Neural progenitor cell (in vitro differentiated cells): Measurements from ENCODE around the gene ZNF536. TPM values are rescaled to one million over a fixed set of nuclear protein-coding genes. Genes with fewer than 3 reads are reported as not detected.

ENCODE experiments used
- DNase-seq: peaks from one replicate; pipeline ENCODE4 v3.0.0-alpha.2; 2016; ENCODE audit warnings: low spot score
- H2AFZ ChIP-seq: fragments of 200-600 bp; sonication (generic); replicated peaks from 2 replicates; pipeline ENCODE4 v1.6.1; 2016; ENCODE audit warnings: antibody characterized with exemption
- H3F3A ChIP-seq: fragments of 200-600 bp; sonication (generic); 2 replicates; pipeline ENCODE4 v1.6.1; 2016; ENCODE audit warnings: antibody characterized with exemption, low read depth
- H3K27ac ChIP-seq: fragments of 200-600 bp; sonication (generic); 2 replicates; pipeline ENCODE4 v1.5.1; 2016; ENCODE audit warnings: mild to moderate bottlenecking
- H3K27me3 ChIP-seq: fragments of 200-600 bp; sonication (generic); 2 replicates; pipeline ENCODE4 v1.6.1; 2016; ENCODE audit warnings: mild to moderate bottlenecking, moderate library complexity
- H3K36me3 ChIP-seq: fragments of 200-600 bp; sonication (generic); 2 replicates; pipeline ENCODE4 v1.5.1; 2016
- H3K4me1 ChIP-seq: fragments of 200-600 bp; sonication (generic); 2 replicates; pipeline ENCODE4 v1.6.1; 2016; ENCODE audit warnings: mixed run types
- H3K4me2 ChIP-seq: fragments of 200-600 bp; sonication (generic); 2 replicates; pipeline ENCODE4 v1.6.1; 2016
- H3K4me3 ChIP-seq: fragments of 200-600 bp; sonication (generic); 2 replicates; pipeline ENCODE4 v1.5.1; 2016
- H3K79me2 ChIP-seq: fragments of 200-600 bp; sonication (generic); 2 replicates; pipeline ENCODE4 v1.6.1; 2016; ENCODE audit warnings: low read depth
- H3K9ac ChIP-seq: fragments of 200-600 bp; sonication (generic); 2 replicates; pipeline ENCODE4 v1.6.1; 2016
- H3K9me3 ChIP-seq: fragments of 200-600 bp; sonication (generic); 2 replicates; pipeline ENCODE4 v1.5.1; 2016; ENCODE audit warnings: low read depth
- H4K20me1 ChIP-seq: fragments of 200-600 bp; sonication (generic); 2 replicates; pipeline ENCODE4 v1.6.1; 2016; ENCODE audit warnings: low read depth
- H3K27ac Mint-ChIP-seq: 3 replicates; pipeline ENCODE4 v1.8.0; 2021; ENCODE audit warnings: mixed read lengths
- H3K27me3 Mint-ChIP-seq: 2 replicates; pipeline ENCODE4 v1.8.0; 2022; ENCODE audit warnings: low read depth, mild to moderate bottlenecking, inconsistent platforms, moderate library complexity, mixed read lengths; ENCODE audit not compliant: insufficient read depth
- H3K36me3 Mint-ChIP-seq: 3 replicates; pipeline ENCODE4 v1.8.0; 2021; ENCODE audit warnings: mixed read lengths
- H3K4me1 Mint-ChIP-seq: 3 replicates; pipeline ENCODE4 v1.8.0; 2021; ENCODE audit warnings: mixed read lengths
- H3K4me3 Mint-ChIP-seq: 3 replicates; pipeline ENCODE4 v1.8.0; 2021; ENCODE audit warnings: mild to moderate bottlenecking, moderate library complexity, mixed read lengths
- H3K9me3 Mint-ChIP-seq: 3 replicates; pipeline ENCODE4 v1.8.0; 2020; ENCODE audit warnings: mixed read lengths
- EZH2 ChIP-seq: fragments of 200-600 bp; sonication (generic); IDR thresholded peaks from 2 replicates; pipeline ENCODE4 v1.6.1; 2017; ENCODE audit warnings: antibody characterized with exemption, mild to moderate bottlenecking, moderate library complexity
- EZH2phosphoT487 ChIP-seq: fragments of 200-600 bp; sonication (generic); IDR thresholded peaks from 2 replicates; pipeline ENCODE4 v1.6.1; 2017; ENCODE audit warnings: antibody characterized with exemption
- total RNA-seq: library from RNA; depleted of rRNA; stranded (reverse); fragments of >200 nt; gene quantifications from 2 replicates; pipeline ENCODE4 v1.2.3, GENCODE V29; 2015; ENCODE audit warnings: low replicate concordance
- TF ChIP-seq, protein P1 (sequence below): fragments of 200-600 bp; sonication (generic); IDR thresholded peaks from 2 replicates; pipeline ENCODE4 v1.5.1; 2017; ENCODE audit warnings: antibody characterized with exemption, mild to moderate bottlenecking

The ZNF536 gene
- total RNA-seq, 1 donor from 2014 or later: 0.24 TPM

DNA sequence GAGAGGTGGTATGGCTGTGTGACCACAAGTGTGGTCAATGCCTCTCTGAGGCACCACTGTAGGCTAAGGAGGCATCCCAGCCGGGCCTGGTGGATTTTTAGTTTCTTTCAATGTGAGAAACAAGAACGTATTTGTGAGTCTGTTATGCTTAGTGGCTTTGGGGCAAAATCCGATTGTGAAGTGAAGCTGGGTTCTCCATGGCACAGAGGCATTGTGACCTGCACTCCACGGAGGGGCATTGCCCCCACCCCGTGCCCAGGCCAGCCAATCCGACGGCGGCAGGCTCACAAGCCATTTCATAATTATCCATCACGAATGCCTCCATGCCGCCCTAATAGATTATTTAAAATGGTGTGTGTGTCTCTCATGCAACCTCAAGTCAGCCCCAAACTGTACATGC, 151.6 kb downstream of the ZNF536 start:
- H3K9me3 Mint-ChIP-seq: no peaks in the 10 kb centered on the region
- Histone ChIP-seq H3K9ac (no peak overlapping the region), H3K4me2 (no peak overlapping the region), H3F3A (no peaks in the 10 kb centered on the region), H3K27me3 (no peaks in the 10 kb centered on the region), H3K4me1 (no peaks in the 10 kb centered on the region), H3K36me3 (no peaks in the 10 kb centered on the region), H3K9me3 (no peaks in the 10 kb centered on the region), H3K4me3 (no peak overlapping the region), H4K20me1 (no peaks in the 10 kb centered on the region), H3K79me2 (no peaks in the 10 kb centered on the region), H3K27ac (no peak overlapping the region), H2AFZ (no peak overlapping the region)
- TF ChIP-seq EZH2 (no peak), EZH2phosphoT487 (no peak)
- TF ChIP-seq, protein P1, sequence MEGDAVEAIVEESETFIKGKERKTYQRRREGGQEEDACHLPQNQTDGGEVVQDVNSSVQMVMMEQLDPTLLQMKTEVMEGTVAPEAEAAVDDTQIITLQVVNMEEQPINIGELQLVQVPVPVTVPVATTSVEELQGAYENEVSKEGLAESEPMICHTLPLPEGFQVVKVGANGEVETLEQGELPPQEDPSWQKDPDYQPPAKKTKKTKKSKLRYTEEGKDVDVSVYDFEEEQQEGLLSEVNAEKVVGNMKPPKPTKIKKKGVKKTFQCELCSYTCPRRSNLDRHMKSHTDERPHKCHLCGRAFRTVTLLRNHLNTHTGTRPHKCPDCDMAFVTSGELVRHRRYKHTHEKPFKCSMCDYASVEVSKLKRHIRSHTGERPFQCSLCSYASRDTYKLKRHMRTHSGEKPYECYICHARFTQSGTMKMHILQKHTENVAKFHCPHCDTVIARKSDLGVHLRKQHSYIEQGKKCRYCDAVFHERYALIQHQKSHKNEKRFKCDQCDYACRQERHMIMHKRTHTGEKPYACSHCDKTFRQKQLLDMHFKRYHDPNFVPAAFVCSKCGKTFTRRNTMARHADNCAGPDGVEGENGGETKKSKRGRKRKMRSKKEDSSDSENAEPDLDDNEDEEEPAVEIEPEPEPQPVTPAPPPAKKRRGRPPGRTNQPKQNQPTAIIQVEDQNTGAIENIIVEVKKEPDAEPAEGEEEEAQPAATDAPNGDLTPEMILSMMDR: no peak
- no peak overlapping the region for H3K27ac Mint-ChIP-seq
- H3K27me3 Mint-ChIP-seq: no peaks in the 10 kb centered on the region
- H3K4me1 Mint-ChIP-seq: peaks cover 8% of the 10 kb centered on the region
- DNase-seq: no peak
- no peak overlapping the region for H3K4me3 Mint-ChIP-seq
- no peaks in the 10 kb centered on the region for H3K36me3 Mint-ChIP-seq

DNA sequence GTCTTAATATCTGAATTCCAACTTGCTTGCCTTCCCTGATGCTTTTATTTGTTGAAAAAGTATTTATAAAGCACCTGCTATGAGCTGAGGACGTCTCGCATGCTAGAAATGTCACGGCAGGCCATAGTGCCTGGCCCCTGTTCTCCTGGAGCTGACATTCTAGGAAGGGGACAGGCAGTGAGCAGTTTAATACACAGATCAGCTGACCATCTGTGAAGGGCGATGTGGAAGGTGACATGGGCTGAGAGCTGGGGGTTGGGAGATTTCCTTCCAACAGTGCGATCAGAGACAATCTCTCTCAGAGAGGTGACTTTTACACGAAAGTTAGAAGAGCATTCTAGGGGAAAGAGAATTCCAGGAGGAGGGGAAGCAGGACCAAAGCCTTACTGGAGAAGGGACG, 153.2 kb downstream of the ZNF536 start:
- Mint-ChIP-seq H3K27ac (no peak overlapping the region), H3K36me3 (no peaks in the 10 kb centered on the region), H3K9me3 (no peaks in the 10 kb centered on the region), H3K4me3 (no peak overlapping the region), H3K4me1 (peaks cover 6% of the 10 kb centered on the region), H3K27me3 (no peaks in the 10 kb centered on the region)
- H3F3A ChIP-seq: no peaks in the 10 kb centered on the region
- no peaks in the 10 kb centered on the region for H3K4me1 ChIP-seq
- H3K36me3 ChIP-seq: no peaks in the 10 kb centered on the region
- no peaks in the 10 kb centered on the region for H3K79me2 ChIP-seq
- H4K20me1 ChIP-seq: no peaks in the 10 kb centered on the region
- DNase-seq: no peak
- no peaks in the 10 kb centered on the region for H3K9me3 ChIP-seq
- TF ChIP-seq EZH2 (no peak), EZH2phosphoT487 (no peak)
- TF ChIP-seq, protein P1: no peak
- no peak overlapping the region for H2AFZ ChIP-seq
- no peak overlapping the region for H3K27ac ChIP-seq
- no peak overlapping the region for H3K4me2 ChIP-seq
- no peaks in the 10 kb centered on the region for H3K27me3 ChIP-seq
- no peak overlapping the region for H3K9ac ChIP-seq
- no peak overlapping the region for H3K4me3 ChIP-seq

DNA sequence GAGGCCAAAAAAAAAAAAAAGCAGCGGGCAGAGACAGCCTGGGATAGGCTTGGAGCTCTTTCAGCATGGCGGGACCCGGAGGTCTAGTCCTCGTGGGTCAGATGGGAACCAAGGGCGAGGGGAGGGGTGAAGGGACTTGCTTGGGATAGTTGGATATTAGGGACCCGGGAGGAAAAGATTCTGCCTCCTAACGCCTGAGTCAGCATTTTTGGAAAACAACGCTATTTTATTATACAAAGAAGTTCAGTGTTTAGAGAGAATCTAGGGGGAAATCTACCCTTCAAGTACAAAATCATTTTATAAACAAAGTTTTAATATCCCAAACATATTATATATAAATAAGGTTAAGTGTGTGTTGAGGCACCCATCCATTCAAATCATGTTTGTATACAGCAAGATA, 156.7 kb downstream of the ZNF536 start:
- Histone ChIP-seq H3K4me3 (no peak overlapping the region), H3K36me3 (no peaks in the 10 kb centered on the region), H3F3A (no peaks in the 10 kb centered on the region), H3K27ac (no peak overlapping the region), H3K79me2 (no peaks in the 10 kb centered on the region), H3K4me2 (no peak overlapping the region), H3K27me3 (no peaks in the 10 kb centered on the region), H4K20me1 (no peaks in the 10 kb centered on the region), H2AFZ (no peak overlapping the region), H3K4me1 (no peaks in the 10 kb centered on the region), H3K9me3 (no peaks in the 10 kb centered on the region), H3K9ac (no peak overlapping the region)
- no peaks in the 10 kb centered on the region for H3K36me3 Mint-ChIP-seq
- H3K4me1 Mint-ChIP-seq: peaks cover 7% of the 10 kb centered on the region
- no peaks in the 10 kb centered on the region for H3K9me3 Mint-ChIP-seq
- H3K27me3 Mint-ChIP-seq: no peaks in the 10 kb centered on the region
- no peak for DNase-seq
- TF ChIP-seq EZH2 (no peak), EZH2phosphoT487 (no peak)
- TF ChIP-seq, protein P1: no peak
- no peak overlapping the region for H3K4me3 Mint-ChIP-seq
- no peak overlapping the region for H3K27ac Mint-ChIP-seq

DNA sequence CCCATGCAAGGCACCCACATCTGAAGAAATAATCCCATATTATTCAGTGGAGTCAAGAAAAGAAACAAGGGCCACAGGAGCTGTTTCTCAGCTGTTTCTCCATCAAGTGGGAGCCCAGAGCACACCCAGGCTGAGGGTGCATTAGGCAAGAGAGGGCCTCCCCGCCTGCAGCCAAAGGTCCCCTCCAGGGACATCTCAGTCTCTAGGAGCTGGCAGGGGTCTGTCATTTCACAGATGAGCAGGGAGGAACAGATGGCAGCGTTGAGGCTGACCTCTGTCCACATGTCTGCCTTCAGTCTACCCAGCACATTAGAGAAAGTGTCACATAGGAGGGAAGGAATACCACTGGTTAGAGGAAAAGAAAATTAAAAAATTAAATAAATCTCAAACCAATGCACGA, 157.7 kb downstream of the ZNF536 start:
- Mint-ChIP-seq H3K4me1 (peaks cover 7% of the 10 kb centered on the region), H3K27ac (no peak overlapping the region), H3K36me3 (no peaks in the 10 kb centered on the region), H3K27me3 (no peaks in the 10 kb centered on the region), H3K9me3 (no peaks in the 10 kb centered on the region), H3K4me3 (no peak overlapping the region)
- Histone ChIP-seq H3K9ac (no peak overlapping the region), H3K4me2 (no peak overlapping the region), H3K9me3 (no peaks in the 10 kb centered on the region), H3K79me2 (no peaks in the 10 kb centered on the region), H4K20me1 (no peaks in the 10 kb centered on the region), H3K4me1 (no peaks in the 10 kb centered on the region), H3K4me3 (no peak overlapping the region), H3F3A (no peaks in the 10 kb centered on the region), H3K27ac (no peak overlapping the region), H2AFZ (no peak overlapping the region), H3K27me3 (no peaks in the 10 kb centered on the region), H3K36me3 (no peaks in the 10 kb centered on the region)
- DNase-seq: no peak
- TF ChIP-seq EZH2 (no peak), EZH2phosphoT487 (no peak)
- TF ChIP-seq, protein P1: no peak
